Stimulated activated memory B cell treated with anti-CD40 and anti-IgM and Interleukin-4, amounts not matched to agents 10 μg/mL and 1 μg/mL and 100 μg/mL, for 72 hours (primary cell): Measurements from ENCODE around the gene P2RY14.

ENCODE experiments used
- ATAC-seq: fragments of 150-1000 bp; cut with Tn5 transposase; 2 replicates; pipeline ENCODE4 v1.10.0; 2021
- H3K27ac Mint-ChIP-seq: one replicate; pipeline ENCODE4 v1.8.0; 2022; ENCODE audit warnings: mild to moderate bottlenecking, mixed read lengths
- H3K27me3 Mint-ChIP-seq: one replicate; pipeline ENCODE4 v1.8.0; 2022; ENCODE audit warnings: mixed read lengths
- H3K36me3 Mint-ChIP-seq: one replicate; pipeline ENCODE4 v1.8.0; 2022; ENCODE audit warnings: mixed read lengths
- H3K4me1 Mint-ChIP-seq: one replicate; pipeline ENCODE4 v1.8.0; 2022; ENCODE audit warnings: mixed read lengths
- H3K4me3 Mint-ChIP-seq: one replicate; pipeline ENCODE4 v1.8.0; 2022; ENCODE audit warnings: mild to moderate bottlenecking, moderate library complexity, mixed read lengths
- H3K9me3 Mint-ChIP-seq: one replicate; pipeline ENCODE4 v1.8.0; 2022; ENCODE audit warnings: mixed read lengths

The P2RY14 gene

GRCh38 chr3:151200586-151200985 lies 77.8 kb downstream of the P2RY14 start:
- Mint-ChIP-seq H3K4me3 (no peak overlapping the region), H3K27me3 (no peaks in the 10 kb centered on the region), H3K36me3 (no peaks in the 10 kb centered on the region), H3K4me1 (peaks cover 8% of the 10 kb centered on the region), H3K27ac (no peak overlapping the region), H3K9me3 (no peaks in the 10 kb centered on the region)
- ATAC-seq: no peak

DNA sequence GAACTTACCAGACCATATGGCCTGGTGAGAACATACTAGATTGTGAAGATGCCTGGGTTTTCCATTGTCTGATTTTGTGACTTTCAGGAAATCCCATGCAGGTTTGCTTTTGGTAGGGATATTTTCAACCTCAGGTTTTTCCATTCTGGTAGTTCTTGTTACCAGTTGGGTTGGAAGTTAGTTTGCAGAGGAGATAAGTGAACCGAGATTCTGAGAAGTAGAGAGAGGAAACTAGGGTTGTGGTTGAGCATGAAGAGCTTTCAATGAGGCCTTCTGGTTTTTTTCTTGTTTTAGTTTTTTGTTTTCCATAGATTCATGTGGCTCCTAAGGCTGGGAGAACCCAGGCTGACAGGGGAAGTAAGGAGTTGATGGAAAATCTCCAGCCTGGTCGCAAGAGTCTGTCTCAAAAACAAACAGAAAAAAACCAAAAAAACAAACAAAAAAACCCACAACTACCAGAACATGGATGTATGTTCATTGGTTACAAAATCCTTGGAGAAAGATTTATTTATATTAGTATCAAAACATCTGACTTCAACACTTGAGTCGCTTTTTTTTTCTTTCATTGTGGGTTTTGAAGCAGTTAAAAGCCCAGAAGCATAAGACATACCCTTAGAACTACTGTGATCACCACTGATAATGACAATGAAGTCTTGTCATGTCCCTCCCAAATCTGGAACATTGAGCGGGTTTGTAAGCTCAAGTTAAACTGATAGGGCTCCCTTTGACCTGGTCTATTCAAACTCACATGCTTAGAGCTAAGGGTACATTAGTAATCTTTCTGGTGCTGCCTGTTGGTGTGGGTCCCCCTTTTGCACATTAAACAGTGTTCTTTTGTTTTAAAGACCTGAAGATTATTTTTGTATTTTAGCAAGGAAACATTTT lies 78.5 kb downstream of the P2RY14 start:
- no peaks in the 10 kb centered on the region for H3K27me3 Mint-ChIP-seq
- peak overlapping the region; percentile 4 for H3K27ac Mint-ChIP-seq
- no peak for ATAC-seq
- H3K4me3 Mint-ChIP-seq: no peak overlapping the region
- peaks cover 8% of the 10 kb centered on the region for H3K4me1 Mint-ChIP-seq
- H3K9me3 Mint-ChIP-seq: no peaks in the 10 kb centered on the region
- H3K36me3 Mint-ChIP-seq: no peaks in the 10 kb centered on the region

- Mint-ChIP-seq H3K27ac (no peak overlapping the region), H3K27me3 (no peaks in the 10 kb centered on the region), H3K9me3 (no peaks in the 10 kb centered on the region), H3K4me3 (no peak overlapping the region), H3K4me1 (peaks cover 8% of the 10 kb centered on the region), H3K36me3 (no peaks in the 10 kb centered on the region)
- no peak for ATAC-seq
These were observed 79.5 kb downstream of the P2RY14 start for GRCh38 chr3:151198849-151199248.

DNA sequence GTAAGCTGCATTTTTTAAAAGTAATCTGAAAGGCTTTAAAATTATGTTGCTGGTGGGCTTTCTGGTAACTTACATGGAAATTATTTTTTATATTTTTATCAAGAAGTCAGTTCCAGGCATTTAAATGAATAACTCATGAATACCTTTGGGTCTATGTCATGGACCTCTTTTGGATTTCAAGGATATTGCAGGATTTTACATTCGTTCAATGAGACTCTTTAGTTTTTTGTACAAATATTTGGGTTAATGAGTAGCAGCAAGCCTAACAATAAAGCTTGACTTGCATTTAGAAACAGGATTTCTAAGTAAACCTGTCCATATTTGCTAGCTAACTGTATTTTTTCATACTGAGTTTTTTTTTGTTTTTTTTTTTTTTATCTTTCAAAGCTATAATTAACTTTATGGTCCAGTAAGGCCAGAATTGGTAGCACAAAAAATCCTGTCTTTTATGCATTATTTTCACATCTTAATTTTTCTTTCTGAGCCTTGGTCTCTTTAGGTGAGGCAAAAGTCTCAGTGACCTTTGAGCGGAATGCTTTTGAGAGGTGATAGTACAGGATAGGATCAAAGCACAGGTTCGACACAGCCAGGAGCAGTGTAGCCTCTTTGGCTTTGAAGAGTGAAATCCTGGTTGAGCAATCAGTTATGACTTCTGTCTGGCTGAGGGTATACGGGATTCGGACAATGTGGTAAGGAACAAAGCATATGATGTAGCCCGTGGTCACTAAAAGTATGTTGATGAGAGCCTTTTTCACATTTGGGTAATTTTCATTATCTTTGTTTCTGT lies 80.2 kb downstream of the P2RY14 start:
- Mint-ChIP-seq H3K27ac (no peak overlapping the region), H3K36me3 (no peaks in the 10 kb centered on the region), H3K4me1 (peaks cover 8% of the 10 kb centered on the region), H3K9me3 (no peaks in the 10 kb centered on the region), H3K4me3 (no peak overlapping the region), H3K27me3 (no peaks in the 10 kb centered on the region)
- no peak for ATAC-seq

GRCh38 chr3:151197228-151197627 lies 81.1 kb downstream of the P2RY14 start:
- ATAC-seq: no peak
- Mint-ChIP-seq H3K9me3 (no peaks in the 10 kb centered on the region), H3K4me1 (peaks cover 8% of the 10 kb centered on the region), H3K27ac (no peak overlapping the region), H3K36me3 (no peaks in the 10 kb centered on the region), H3K4me3 (no peak overlapping the region), H3K27me3 (no peaks in the 10 kb centered on the region)

GRCh38 chr3:151196434-151196833 lies 81.9 kb downstream of the P2RY14 start:
- no peak for ATAC-seq
- no peaks in the 10 kb centered on the region for H3K36me3 Mint-ChIP-seq
- H3K27ac Mint-ChIP-seq: no peak overlapping the region
- no peaks in the 10 kb centered on the region for H3K9me3 Mint-ChIP-seq
- peaks cover 8% of the 10 kb centered on the region for H3K4me1 Mint-ChIP-seq
- H3K4me3 Mint-ChIP-seq: no peak overlapping the region
- no peaks in the 10 kb centered on the region for H3K27me3 Mint-ChIP-seq

DNA sequence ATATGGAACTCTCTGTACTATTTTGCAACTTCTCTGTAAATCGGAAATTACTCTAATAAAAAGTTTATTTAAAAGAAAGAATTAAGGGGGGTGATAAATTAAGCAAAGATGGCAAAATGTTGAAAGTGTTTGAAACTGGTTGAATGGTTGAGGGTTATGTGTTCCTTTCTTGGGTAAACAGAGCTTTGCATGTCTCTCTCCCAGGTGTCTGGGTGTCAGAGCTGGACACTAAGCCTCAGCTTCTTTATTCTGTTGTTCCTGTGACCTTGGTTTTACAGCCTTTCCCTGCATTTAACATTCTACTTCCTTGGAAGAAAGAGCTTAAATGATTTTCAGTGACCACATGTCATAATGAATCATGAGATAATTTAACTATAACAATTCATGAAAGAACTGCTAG lies 82.5 kb downstream of the P2RY14 start:
- H3K4me3 Mint-ChIP-seq: no peak overlapping the region
- no peaks in the 10 kb centered on the region for H3K36me3 Mint-ChIP-seq
- H3K27ac Mint-ChIP-seq: no peak overlapping the region
- no peak for ATAC-seq
- no peaks in the 10 kb centered on the region for H3K9me3 Mint-ChIP-seq
- H3K27me3 Mint-ChIP-seq: no peaks in the 10 kb centered on the region
- H3K4me1 Mint-ChIP-seq: peaks cover 8% of the 10 kb centered on the region

DNA sequence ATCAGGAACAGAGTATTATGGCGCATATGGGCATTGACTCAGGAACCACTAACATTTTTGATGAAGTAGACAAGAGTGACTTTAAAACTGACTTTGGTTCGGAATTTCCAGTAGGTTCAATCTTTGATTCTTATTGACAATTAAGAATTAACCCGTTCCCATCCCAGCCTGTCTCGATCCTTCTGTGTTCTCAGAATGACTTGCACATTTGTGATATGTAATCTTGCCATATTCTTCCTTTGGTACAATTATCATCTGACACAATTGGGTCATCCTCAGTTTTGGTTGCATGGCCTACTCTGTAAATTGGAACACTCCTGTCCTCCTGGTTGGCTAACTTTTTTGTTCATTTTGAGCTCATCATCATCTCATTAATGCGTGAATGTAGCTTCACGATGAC lies 85.8 kb downstream of the P2RY14 start:
- Mint-ChIP-seq H3K36me3 (no peaks in the 10 kb centered on the region), H3K4me1 (no peaks in the 10 kb centered on the region), H3K27me3 (no peaks in the 10 kb centered on the region), H3K4me3 (no peak overlapping the region), H3K27ac (no peak overlapping the region), H3K9me3 (no peaks in the 10 kb centered on the region)
- ATAC-seq: no peak

- H3K27ac Mint-ChIP-seq: no peak overlapping the region
- no peaks in the 10 kb centered on the region for H3K4me1 Mint-ChIP-seq
- no peaks in the 10 kb centered on the region for H3K27me3 Mint-ChIP-seq
- no peaks in the 10 kb centered on the region for H3K36me3 Mint-ChIP-seq
- H3K9me3 Mint-ChIP-seq: no peaks in the 10 kb centered on the region
- no peak for ATAC-seq
- H3K4me3 Mint-ChIP-seq: no peak overlapping the region
These were observed 87.2 kb downstream of the P2RY14 start for GRCh38 chr3:151191095-151191494.

GRCh38 chr3:151183265-151183671 lies 95.1 kb downstream of the P2RY14 start:
- no peak overlapping the region for H3K4me3 Mint-ChIP-seq
- H3K27ac Mint-ChIP-seq: no peak overlapping the region
- ATAC-seq: no peak
- no peaks in the 10 kb centered on the region for H3K4me1 Mint-ChIP-seq
- H3K9me3 Mint-ChIP-seq: no peaks in the 10 kb centered on the region
- no peaks in the 10 kb centered on the region for H3K27me3 Mint-ChIP-seq
- H3K36me3 Mint-ChIP-seq: no peaks in the 10 kb centered on the region

- Mint-ChIP-seq H3K4me3 (no peak overlapping the region), H3K4me1 (no peaks in the 10 kb centered on the region), H3K9me3 (no peaks in the 10 kb centered on the region), H3K27me3 (no peaks in the 10 kb centered on the region), H3K27ac (no peak overlapping the region), H3K36me3 (no peaks in the 10 kb centered on the region)
- no peak for ATAC-seq
These were observed 95.8 kb downstream of the P2RY14 start for GRCh38 chr3:151182349-151183079.

GRCh38 chr3:151178208-151178845 lies 100.0 kb downstream of the P2RY14 start:
- no peak overlapping the region for H3K27ac Mint-ChIP-seq
- H3K4me1 Mint-ChIP-seq: no peaks in the 10 kb centered on the region
- no peak for ATAC-seq
- H3K9me3 Mint-ChIP-seq: no peaks in the 10 kb centered on the region
- no peak overlapping the region for H3K4me3 Mint-ChIP-seq
- no peaks in the 10 kb centered on the region for H3K36me3 Mint-ChIP-seq
- no peaks in the 10 kb centered on the region for H3K27me3 Mint-ChIP-seq

- Mint-ChIP-seq H3K4me3 (no peak overlapping the region), H3K9me3 (no peaks in the 10 kb centered on the region), H3K27ac (no peak overlapping the region), H3K27me3 (no peaks in the 10 kb centered on the region), H3K4me1 (peaks cover 15% of the 10 kb centered on the region), H3K36me3 (no peaks in the 10 kb centered on the region)
- ATAC-seq: no peak
These were observed 102.4 kb downstream of the P2RY14 start for GRCh38 chr3:151175952-151176351.

DNA sequence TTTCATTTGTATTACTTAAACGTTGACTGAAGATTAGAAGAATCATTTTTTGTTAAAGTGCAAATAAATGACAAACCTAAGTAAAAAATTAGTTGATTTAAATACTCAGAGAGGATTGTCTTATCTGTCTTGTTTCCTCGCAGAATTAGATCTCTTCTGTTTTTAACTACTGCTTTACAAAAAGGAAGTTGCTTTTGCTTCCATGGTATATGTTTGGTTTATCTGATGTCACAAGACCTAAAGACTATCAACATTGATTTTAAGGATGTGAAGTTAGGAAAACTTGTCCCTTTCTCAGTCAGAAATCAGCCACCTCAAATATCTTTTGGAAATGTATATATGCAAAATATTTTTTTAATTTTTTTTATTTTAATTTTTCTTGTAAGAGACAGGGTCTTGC lies 104.0 kb downstream of the P2RY14 start:
- no peaks in the 10 kb centered on the region for H3K36me3 Mint-ChIP-seq
- no peak overlapping the region for H3K4me3 Mint-ChIP-seq
- H3K27ac Mint-ChIP-seq: no peak overlapping the region
- ATAC-seq: no peak
- peaks cover 31% of the 10 kb centered on the region for H3K4me1 Mint-ChIP-seq
- no peaks in the 10 kb centered on the region for H3K9me3 Mint-ChIP-seq
- H3K27me3 Mint-ChIP-seq: no peaks in the 10 kb centered on the region
